COLO668 (cell line): ENCODE measurements around the gene C6orf89.

Source experiments
- DNase-seq: peaks from one replicate; lab custom pipeline; 2025; ENCODE audit not compliant: unreplicated experiment; lab: John Stamatoyannopoulos, UW

Gene C6orf89

DNA sequence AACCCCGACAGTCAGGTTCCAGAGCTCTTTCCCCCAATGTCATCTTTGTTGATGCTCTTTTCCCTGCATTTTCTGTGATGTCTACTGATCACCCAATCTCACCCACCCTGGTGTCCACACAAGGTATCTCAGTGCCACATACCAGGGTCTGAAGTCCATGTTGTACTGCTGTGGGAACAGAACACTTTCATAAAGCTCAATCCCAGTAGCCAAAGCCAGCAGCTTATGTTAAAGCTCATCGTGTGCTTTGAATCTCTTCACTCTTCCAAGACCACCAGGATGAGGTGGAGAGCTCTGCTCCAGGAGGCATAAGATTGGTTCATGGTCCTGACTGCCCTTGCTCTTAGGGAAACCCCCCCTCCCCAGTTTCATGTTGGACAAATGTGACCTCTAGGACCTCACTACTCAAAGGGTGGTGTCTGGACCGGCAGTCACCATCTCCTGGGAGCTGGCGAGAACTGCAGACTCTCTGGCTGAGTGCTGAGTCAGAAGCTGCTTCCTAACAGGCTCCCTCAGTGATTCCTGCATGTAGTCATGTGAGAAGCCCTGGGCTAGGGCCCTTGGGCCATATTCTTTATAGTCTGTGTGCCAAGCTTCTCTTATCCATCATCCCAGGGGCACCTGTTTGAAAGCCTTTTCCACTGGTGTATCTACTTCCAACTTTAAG, 33.1 kb upstream of the C6orf89 start:
- no peak for DNase-seq

DNA sequence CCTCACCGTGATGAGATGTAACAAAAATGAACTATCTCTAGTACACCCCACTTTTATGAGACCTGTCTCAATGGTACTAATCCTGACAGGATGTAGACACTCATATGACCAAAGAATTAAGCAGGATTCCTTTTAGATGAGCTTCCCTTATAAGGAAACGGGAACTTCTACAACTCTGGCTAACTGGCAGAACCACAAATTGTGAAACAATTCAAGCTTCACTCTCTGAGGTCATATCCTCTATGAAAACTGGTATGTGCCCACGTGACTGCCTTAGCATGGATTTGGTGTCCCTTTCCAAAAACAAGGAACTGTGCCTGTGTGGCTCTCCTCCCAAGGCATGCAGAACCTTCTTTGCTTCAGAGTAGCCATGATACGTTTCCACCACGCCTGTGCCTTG, 32.4 kb upstream of the C6orf89 start:
- DNase-seq = no peak

DNA sequence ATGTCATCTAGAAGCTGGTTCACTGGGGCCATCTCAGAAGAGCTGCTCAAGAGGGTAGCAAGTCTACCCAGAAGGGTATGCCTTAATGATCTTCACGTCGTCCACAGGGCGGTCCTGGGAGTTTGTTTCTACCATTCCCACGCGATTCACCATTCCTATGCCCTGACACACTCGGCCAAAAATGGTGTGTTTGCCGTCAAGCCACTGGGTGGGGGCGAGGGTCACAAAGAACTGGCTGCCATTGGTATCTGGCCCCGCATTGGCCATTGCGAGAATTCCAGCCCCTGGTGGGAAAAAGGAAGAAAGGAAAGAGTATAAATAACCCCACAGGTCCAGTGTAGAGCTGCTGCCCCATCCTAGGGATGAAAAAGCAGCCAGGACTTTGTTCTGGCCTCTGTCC, 30.0 kb upstream of the C6orf89 start:
- no peak for DNase-seq

DNA sequence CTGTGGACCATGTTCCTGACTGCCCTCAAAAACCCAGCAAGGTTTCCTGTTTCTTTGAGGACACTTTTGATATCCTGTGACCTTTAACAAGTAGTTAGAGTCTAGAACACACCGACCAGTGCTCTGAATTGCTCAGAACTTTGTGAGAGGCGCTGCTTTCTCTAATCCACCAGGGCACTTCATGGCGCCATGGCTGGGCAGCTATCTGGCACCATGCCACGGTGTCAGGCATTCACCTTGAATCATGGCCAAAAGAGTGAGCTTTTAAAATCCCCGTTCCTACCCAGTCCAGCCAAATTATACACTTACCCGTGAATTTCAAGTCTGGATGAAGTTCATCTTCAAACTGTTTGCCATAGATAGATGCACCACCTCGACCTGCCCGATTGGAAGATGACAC, 29.5 kb upstream of the C6orf89 start:
- no peak for DNase-seq

DNA sequence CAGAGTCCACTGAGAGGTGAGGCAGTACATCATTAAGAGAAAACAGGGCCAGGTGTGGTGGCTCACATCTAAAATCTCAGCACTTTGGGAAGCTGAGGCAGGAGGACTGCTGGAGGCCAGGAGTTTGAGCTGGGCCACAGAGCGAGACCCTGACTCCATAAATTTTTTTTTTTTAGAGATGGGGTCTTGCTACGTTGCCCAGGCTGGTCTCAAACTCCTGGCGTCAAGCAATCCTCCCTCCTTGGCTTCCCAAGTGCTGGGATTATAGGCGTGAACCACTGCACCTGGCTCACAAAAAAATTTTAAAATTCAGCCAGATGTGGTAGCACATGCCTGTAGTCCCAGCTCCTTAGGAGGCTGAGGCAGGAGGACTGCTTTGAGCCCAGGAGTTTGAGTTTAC, 28.4 kb upstream of the C6orf89 start:
- no peak for DNase-seq

DNA sequence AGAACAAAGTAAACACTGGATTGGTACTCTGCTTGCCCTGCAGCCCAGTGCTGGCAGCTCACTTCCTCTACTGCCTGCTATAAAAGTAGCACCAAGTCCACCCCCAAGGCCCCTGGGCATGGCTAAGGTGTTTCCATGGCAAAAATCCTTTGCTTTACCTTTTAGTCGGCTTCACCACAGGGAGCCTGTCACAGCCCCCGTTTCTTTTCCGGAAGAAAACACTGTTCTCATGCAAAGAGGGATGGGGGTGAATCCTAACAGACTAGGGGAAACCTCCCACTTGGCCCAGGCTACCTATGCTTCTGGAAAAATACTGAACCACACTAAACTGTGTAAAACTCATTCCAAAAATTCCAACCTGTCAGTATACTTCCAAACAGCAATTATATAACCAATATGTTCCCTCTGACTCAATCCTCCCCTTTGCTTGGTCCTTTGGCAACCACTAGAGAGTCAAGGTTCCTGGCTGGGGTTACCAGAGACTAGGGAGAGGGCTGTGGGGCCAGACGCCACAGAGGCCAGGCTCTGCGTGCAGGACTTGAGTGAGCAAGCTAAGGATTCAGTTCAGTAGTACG, 27.3 kb upstream of the C6orf89 start:
- DNase-seq = no peak

DNA sequence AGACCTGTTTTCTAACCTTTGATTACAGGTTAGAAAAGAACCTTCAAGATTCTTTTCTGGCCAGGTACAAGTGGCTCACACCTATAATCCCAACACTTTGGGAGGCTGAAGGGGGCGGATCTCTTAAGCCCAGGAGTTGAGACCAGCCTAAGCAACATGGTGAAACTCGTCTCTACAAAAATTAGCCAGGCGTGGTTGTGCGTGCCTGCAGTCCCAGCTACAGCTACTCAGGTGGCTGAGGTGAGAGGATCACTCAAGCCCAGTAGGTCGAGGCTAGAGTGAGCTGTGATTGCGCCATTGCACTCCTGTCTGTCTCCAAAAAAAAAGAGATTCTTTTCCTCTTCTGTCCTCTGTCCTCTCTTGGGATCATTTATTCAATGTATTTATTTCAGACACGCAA, 25.6 kb upstream of the C6orf89 start:
- no peak for DNase-seq

DNA sequence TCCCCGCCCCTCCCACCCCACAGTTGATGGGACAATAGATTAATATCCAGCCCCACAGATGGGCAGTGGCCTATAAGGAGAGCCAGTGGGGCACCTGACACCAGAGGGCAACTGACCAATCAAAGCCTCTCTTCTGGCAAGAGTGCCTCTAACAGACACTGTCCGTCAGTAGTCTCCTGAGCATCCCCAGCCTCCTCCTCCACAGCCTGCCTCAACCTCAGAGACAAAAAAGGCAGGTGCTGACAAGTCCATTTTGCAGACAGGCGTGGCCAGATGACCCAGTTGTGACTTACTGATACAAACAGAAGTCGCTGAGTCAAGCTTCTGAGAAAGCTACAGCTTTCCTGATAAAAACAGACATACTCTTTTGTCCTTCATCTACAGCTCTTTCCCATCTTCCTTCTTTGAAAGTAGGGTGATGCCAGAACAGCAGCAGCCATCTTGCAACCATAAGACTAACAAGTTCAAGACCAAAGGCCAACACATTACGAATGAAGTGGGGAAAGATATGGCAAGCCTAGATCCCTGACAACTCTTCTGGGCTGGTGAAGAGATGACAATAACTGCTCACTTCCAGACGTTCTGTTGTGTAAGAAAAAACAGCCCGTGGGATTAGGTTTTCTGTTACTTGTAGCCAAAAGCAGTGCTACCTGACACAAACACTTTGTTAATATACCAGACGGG, 23.4 kb upstream of the C6orf89 start:
- no peak for DNase-seq

DNA sequence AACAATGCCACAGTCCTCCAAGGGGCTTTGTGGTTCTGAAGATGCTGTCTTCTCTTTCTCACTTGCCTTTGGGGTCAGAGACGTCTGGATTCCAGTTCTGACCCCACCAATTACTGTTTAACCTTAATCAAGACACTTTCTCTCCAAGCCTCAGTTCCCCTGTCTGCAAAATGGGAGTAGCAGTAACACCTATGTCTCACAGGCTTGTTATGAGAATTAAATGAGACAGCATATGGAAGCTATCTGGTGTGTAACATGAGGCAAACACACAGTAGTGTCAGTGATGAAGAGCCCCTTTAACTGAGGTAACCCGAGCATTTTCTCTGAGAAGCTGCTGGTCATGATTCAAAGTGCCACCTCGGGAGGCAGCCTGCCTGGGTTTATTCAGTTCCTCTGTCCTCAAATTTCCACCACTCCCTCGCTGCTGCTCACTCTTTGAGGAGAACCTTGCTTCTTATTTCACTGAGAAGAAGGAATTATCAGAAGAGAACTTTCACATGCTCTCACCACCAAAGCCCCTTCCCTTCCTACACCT, 22.8 kb upstream of the C6orf89 start:
- DNase-seq = no peak

DNA sequence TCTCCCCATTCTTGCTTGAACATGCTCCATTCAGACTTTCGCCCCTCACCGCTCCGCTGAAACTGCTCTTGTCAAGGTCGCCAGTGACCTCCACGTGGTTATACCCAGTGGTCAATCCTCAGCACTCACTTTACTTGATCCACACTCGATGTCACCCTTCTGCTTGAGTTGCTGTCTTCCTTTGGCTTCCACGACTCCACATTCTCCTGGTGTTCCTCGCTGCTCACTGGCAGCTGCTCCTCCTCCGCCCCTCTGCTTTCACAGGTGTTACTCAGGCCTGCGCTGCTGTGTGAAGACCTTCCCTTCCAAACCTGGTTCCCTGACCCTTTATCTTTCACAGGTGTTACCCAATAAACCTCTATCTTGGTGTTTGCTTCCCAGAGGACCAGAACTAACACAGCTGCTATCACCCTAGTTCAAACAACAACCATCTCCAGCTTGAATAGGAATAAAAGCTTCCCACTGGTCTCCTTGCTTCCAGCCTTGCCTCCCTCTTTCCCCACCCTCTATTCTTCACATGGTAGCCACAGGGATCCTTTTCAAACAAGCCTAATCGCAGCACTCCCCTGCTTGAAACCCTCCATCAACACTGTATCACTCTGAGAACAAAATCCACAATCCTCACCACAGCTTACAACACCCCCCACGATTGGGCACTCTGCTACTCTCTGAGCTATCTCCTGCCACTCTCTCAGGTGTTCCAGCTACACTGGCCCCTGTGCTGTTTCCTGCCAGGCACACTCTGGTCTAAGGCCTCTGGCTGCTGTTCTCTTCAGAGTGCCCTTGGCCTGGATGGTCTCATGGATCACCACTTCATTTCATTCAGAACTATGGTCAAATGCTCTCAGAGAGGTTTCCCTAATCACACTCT, 21.8 kb upstream of the C6orf89 start:
- DNase-seq = peak; percentile 22

DNA sequence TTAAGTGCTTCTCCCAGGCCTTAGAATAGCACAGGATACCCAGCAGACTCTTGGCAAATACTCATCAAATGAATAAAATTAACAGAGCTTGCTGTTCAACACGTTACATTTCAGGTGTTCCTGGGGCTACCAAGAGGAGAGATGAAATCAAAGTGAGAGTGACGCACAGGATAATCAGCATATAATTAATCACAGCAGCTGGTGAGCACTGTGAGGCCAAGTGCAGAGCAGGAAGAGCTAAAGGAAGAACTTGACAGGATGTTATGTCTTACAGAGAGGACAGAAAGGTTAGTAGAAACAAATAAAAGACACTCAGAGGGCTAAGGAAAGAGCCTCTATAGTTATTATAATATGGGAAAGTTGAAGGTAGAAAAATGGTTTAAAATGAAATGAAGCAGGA, 19.9 kb upstream of the C6orf89 start:
- no peak for DNase-seq

DNA sequence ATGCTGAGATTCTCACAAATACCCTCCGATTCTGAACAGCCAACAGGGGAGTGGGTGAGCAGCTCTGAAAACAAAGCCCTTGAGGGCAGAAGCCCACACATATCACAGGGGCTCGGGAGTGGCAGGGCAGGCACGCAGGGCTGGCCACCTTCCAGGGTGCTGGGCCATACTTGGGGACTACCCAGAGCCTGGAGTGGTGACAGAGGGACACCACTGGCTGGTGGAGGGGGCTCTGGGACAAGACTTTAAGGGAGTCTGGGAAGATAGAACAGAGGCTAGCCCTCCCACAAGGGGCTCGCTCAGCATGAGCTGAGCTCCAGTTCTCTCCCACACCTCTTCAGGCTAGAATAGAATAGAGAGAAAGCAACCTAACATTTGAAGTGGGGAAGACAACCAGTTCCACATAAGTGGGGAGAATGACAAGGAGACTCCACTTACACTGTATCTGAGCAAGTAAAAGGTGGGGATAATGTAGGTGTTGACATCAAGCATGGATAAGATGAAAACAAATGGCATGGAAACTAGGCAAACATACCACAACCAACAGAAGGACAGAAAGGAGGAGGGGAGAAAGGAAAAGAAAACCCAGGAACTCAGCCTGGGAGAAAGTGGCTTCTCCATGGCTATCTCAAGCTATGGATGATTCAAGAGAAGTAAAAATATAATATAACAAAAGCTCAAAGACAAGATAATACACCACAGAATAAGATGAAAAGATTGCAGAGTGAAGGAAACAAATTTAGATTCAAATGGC, 18.1 kb upstream of the C6orf89 start:
- DNase-seq = no peak

DNA sequence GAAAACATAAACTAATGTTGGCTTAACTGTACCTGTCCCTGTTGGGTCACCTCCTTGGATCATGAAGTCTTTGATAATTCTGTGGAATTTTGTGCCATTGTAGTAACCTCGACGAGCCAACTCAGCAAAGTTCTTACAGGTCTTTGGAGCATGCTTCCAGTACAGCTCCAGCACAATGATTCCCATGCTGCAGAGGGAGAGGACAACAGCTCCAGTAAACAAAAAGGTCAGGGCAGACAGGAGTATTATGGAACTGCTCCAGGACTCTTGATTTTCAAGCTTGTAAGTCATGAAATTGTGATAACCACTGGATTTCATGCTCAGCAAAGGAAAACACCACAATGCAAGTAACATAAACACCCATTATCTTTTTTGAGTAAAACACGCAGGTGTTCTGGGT, 14.1 kb upstream of the C6orf89 start:
- no peak for DNase-seq

DNA sequence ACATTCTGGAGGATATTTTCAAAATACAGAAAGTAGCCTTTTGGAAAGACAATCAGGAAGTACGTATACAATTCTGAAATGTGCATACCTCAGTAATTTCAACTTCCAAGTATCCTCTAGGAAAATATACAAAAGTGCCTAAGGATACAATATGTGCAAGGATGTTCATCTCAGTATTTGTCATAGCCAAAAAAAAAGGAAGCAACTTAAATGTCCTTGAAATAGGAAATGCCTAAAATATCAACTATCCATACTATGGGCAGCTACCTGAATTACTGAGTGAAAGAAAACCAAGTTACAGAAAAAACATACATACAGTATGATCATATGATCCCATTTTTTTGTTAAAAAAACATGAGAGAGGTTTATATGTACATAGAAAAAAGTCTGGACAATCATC, 12.6 kb upstream of the C6orf89 start:
- no peak for DNase-seq

DNA sequence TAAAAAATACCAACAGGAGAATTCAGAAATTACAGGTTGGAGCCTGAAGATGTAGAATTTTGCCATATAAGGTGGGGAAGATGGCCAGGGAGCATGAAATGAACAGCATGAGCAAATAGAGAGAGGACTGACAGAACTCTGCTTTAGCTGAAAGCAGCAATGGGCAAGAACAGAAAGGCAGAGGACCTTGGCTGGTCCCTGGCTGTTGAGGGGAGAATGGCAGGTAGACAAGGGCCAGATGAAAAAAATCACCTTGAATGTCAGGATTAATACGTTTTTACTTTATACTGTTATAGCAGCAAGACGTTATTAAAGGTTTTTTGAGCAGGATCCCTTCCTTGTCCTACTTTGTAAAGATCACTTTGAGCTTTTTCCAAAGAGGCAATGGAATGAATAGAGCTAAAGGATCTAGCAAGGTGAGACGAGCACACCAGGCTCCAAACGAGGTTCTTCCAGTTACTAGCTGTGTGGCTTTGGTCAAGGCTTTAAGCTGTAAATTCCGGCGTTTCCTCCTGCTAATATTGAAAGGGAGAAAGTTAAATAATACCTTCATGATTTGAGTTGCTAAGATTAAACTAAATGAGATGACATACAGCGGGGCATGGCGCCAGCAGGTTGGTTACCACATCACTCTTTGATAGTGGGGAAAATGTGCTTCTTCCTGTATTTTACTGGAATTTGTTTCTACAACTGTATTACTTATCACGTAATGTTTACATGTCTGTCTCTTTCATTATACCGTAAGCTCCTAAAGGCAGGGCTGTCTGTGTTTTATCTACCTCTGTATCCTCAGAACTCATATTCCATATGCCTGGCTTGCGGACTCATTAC, 11.9 kb upstream of the C6orf89 start:
- DNase-seq = peak; percentile 7

DNA sequence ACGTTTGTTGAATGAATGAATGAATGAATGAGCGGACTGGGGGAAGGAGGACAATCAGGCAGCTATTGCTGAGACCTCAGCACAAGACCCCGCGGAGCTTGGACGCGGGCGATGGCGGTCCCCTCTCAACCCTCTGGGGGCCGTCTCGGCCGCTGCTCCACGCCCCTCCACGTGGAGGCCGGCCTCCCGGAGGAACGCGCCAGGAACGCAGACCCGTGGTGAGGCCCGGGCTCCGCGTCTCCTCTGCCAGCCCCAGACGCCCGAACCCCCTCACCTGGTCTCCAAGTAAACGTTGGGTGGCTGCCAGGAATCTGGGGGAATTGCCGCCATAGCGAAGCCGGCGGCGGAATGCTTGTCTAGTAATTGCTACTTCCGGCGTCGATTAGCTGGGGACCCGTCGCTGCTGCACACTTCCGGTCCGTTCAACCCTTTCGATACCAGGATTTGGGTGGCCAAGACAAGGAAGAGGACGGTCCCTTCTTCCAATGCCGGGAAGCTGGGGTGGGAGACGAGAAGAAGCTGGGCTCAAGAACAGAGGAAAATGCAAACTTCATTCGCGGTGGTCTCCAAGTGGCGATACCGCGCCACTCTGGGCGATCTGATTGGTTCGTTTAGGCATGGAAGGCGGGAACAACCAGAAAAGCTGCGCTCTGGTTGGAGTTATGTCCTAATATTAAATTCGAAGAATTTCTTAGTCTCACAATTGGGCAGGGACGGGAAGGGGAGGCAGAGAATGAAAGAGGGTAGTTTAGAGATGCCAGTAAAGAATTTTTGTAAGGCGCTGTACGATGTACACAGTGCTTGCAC, 11.1 kb upstream of the C6orf89 start, which contains the start of gene PPIL1:
Gene PPIL1, minus strand, starts transcription at position 361 of the 807 bp plus-strand sequence. Its CDS starts 31 bp downstream, at position 330.
- DNase-seq = peak; percentile 83

DNA sequence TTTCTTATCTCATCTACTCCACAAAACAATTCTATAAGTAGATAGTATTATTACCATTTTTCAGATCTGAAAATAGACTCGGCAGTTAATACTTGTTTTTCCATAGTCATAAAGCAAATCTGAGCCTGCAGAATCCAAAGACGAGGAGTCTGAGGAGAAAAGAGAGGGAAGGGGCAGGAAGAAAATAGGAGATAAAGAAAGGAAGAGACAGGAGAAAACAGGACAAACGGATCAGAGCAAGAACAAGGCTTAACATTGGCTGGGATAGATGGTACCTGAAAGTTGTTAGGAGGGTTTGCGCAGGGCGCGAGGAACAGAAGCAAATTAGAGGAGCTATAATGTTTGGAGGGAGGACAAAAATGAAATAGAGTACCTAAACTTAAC, 10.5 kb upstream of the C6orf89 start:
- DNase-seq = no peak

DNA sequence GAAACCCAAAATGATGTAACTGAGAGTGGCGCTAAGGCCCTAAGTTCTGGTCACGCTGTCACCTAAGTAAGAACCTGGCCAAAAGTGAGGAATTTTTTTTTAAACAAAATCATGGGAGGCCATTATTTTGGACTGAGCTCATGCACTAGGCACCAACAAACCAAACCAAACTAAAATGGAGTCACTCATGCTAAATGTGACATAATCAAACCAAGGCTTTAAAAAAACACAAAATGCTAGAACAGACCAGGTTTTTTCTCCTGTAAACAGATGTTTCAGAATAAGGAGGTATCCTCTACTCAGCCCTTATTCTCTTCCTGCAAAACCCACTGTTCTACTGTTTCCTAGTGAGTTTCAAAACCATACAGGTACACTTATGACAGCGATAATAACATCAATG, 1.1 kb upstream of the C6orf89 start:
- no peak for DNase-seq
